MG63 (cell line): Measurements from ENCODE around the gene GYS2. TPM values are rescaled to one million over a fixed set of nuclear protein-coding genes. Genes with fewer than 3 reads are reported as not detected.

Experiments
- DNase-seq: peaks from one replicate; pipeline ENCODE4 v3.0.0-alpha.2; 2020
- H3K27me3 ChIP-seq: fragments of 250-450 bp; sonication (Bioruptor Pico); 2 replicates; pipeline ENCODE4 v1.5.1; 2020; ENCODE audit warnings: mild to moderate bottlenecking, moderate library complexity
- H3K36me3 ChIP-seq: fragments of 250-450 bp; sonication (Bioruptor Pico); 2 replicates; pipeline ENCODE4 v1.5.1; 2020; ENCODE audit warnings: mild to moderate bottlenecking, moderate library complexity
- H3K4me3 ChIP-seq: fragments of 250-450 bp; sonication (Bioruptor Pico); 2 replicates; pipeline ENCODE4 v1.5.1; 2020; ENCODE audit warnings: mild to moderate bottlenecking, moderate library complexity
- H3K9me3 ChIP-seq: fragments of 250-450 bp; sonication (Bioruptor Pico); 2 replicates; pipeline ENCODE4 v1.5.1; 2020; ENCODE audit warnings: mild to moderate bottlenecking, moderate library complexity
- total RNA-seq: library from RNA; depleted of rRNA; stranded (reverse); fragments of >200 nt; shearing (Covaris generic); gene quantifications from 2 replicates; pipeline ENCODE4 v1.2.3, GENCODE V29; 2014; ENCODE audit warnings: low replicate concordance; rRNA removed

GYS2 gene
- total RNA-seq, 1 experiment from 2014 or later: not detected

DNA sequence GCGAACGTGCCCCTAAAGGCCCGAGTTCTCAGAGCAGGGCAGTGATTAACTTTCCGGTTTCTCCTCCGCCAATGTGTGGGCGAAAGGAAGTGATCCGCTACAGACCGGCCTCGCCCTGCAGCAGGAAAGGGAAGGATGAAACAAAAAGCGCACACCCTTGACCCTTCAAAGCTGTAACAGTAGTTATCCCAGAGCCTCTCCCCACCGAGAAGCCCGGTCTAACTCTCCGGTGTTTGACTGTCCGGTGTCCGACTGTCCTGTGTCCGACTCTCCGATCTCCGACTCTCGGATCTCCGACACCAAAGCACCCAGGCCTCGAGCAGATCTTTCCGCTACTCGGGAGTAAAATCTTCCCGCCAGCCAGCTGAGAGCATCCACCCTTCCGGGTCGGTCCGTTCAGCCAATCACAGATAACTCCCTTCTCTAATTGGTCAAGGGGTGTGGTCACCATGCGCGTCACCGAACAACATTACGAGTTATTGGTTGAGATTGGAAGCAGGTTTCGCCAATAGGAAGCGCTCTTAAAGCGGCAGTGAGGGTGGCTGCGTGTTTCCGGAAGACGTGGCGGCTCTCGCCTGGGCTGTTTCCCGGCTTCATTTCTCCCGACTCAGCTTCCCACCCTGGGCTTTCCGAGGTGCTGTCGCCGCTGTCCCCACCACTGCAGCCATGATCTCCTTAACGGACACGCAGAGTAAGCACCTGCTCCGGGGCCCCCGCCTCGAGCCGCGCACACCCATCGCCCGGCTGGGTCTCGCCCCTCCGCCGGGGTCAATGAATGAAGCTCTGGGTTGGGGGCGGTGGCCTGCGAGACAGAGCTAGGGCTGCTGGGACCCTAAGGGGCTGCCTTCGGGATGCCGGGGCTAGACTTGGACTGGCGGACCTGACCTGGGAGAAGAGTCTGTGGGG, 103.1 kb downstream of the GYS2 start, which contains the start of the genes GOLT1B and RECQL:
Gene GOLT1B, plus strand, starts transcription at position 532 of the 906 bp plus-strand sequence. Its CDS starts 135 bp downstream, at position 667.
Gene RECQL, minus strand, starts transcription at position 378 of the 906 bp plus-strand sequence. CDS start 2,065 bp downstream, outside the sequence.
- H3K27me3 ChIP-seq: no peaks in the 10 kb centered on the region

DNA sequence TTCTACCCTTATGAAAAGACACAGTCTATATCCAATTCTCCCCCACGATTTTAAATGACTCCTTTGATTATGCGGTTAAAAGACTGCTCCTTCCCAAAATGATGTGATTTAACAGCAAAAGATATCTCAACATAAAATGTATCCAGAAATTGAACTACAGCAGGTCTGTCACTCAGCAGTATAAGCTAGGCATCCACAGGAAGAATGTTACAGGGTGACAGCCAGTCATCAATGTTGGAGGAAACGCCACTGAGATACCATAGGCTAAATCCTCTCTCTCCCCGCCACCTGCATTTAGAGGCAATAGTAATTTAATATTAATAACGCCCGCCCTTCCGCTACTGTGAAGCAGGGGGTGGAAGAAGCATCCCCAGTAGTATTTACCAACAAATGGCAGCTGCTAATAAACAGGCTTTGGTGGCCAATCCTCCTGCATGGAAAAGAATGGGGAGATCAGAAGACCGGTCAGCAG, 103.8 kb downstream of the GYS2 start:
- Histone ChIP-seq H3K36me3 (peaks cover 36% of the 10 kb centered on the region), H3K9me3 (no peaks in the 10 kb centered on the region), H3K27me3 (no peaks in the 10 kb centered on the region), H3K4me3 (peak overlapping the region; percentile 97)
- no peak for DNase-seq

More for the DNA sequence above, 103.1 kb downstream of the GYS2 start, which contains the start of the genes GOLT1B and RECQL:
- H3K36me3 ChIP-seq: peaks cover 31% of the 10 kb centered on the region
- peak within 1 kb of the TSS; percentile 97 for H3K4me3 ChIP-seq
- H3K9me3 ChIP-seq: no peaks in the 10 kb centered on the region
- peak; percentile 95 for DNase-seq

DNA sequence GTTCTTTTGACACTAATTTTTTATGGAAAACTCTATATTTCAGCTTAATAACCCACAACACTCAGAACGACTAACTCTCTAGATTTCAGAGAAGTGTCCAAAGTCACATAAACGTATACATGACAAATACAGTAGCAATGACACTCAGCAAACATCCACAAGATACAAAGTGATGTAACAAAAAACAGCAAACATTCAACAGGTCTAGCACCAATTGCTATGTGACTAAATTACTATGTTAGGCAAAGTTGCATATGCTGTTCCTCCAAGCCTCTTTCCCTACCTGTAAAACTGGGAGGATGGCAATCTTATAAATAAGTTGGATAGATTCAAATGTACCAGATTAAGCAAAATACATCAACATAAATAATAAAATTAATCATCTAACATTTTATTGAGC, 104.9 kb downstream of the GYS2 start:
- Histone ChIP-seq H3K4me3 (peak overlapping the region; percentile 97; the same call in 1 of the 2 replicates), H3K36me3 (peaks cover 42% of the 10 kb centered on the region), H3K27me3 (no peaks in the 10 kb centered on the region), H3K9me3 (no peaks in the 10 kb centered on the region)
- DNase-seq: no peak

Other genes with a start within 250 kb of the GYS2 start
- not detected in 2 replicates for gene IAPP, start 231.9 kb downstream of the GYS2 start, total RNA-seq
- gene PYROXD1, start 167.2 kb downstream of the GYS2 start, total RNA-seq: 8.1 and 38.1 TPM in 2 replicates
- gene RECQL, start 103.2 kb downstream of the GYS2 start, total RNA-seq: 95.0 and 201 TPM in 2 replicates
- 45.6 and 97.8 TPM in 2 replicates for gene GOLT1B, start 103.1 kb downstream of the GYS2 start, total RNA-seq
- gene SPX, start 78.6 kb downstream of the GYS2 start, total RNA-seq: 1.1 and 6.6 TPM in 2 replicates
- 2,316 and 2,927 TPM in 2 replicates for gene LDHB, start 53.0 kb upstream of the GYS2 start, total RNA-seq
- gene KCNJ8, start 169.9 kb upstream of the GYS2 start, total RNA-seq: not detected in 2 replicates